IMR-90 (cell line): ENCODE results near the gene CAP2.

Experiments used
- CEBPB ChIP-seq: IDR thresholded peaks from 2 replicates; pipeline ENCODE4 v1.6.1; 2012; ENCODE audit warnings: low read depth, low read length, improper control_type of control experiment
- MAFK ChIP-seq: IDR thresholded peaks from 2 replicates; pipeline ENCODE4 v1.6.1; 2012; ENCODE audit warnings: low read depth, low read length, improper control_type of control experiment
- MAZ ChIP-seq: IDR thresholded peaks from 2 replicates; pipeline ENCODE4 v1.6.1; 2012; ENCODE audit warnings: low read depth, mild to moderate bottlenecking, low read length, improper control_type of control experiment, moderate library complexity, borderline replicate concordance
- MXI1 ChIP-seq: IDR thresholded peaks from 2 replicates; pipeline ENCODE4 v1.6.1; 2012; ENCODE audit warnings: low read depth, mild to moderate bottlenecking, low read length, moderate library complexity, borderline replicate concordance
- NFE2L2 ChIP-seq: fragments of 150-350 bp; IDR thresholded peaks from 2 replicates; pipeline ENCODE4 v1.6.1; 2016; ENCODE audit warnings: low read depth, mild to moderate bottlenecking, low read length
- POLR2A ChIP-seq: IDR thresholded peaks from 2 replicates; pipeline ENCODE4 v1.6.1; 2012; ENCODE audit warnings: mild to moderate bottlenecking, low read depth, low read length
- RCOR1 ChIP-seq: IDR thresholded peaks from 2 replicates; pipeline ENCODE4 v1.6.1; 2012; ENCODE audit warnings: mild to moderate bottlenecking, low read length, improper control_type of control experiment; ENCODE audit not compliant: insufficient replicate concordance
- RFX5 ChIP-seq: IDR thresholded peaks from 2 replicates; pipeline ENCODE4 v1.8.0; 2012; ENCODE audit warnings: low read depth, mild to moderate bottlenecking, low read length, moderate library complexity
- SMC3 ChIP-seq: fragments of 150-350 bp; IDR thresholded peaks from 2 replicates; pipeline ENCODE4 v1.6.1; 2016; ENCODE audit warnings: low read depth, mild to moderate bottlenecking, antibody characterized with exemption, low read length, moderate library complexity
- TF ChIP-seq, protein P1 (sequence below): conservative IDR thresholded peaks from 2 replicates; pipeline ENCODE4 v1.5.1; 2012; ENCODE audit warnings: mild to moderate bottlenecking, low read depth, low read length, improper control_type of control experiment
- TF ChIP-seq, protein P2 (sequence below): fragments of 150-350 bp; IDR thresholded peaks from 2 replicates; pipeline ENCODE4 v1.6.1; 2016; ENCODE audit warnings: low read depth, mild to moderate bottlenecking, low read length, moderate library complexity, borderline replicate concordance

GRCh38 chr6:17442196-17442595 is 48.8 kb downstream of the CAP2 start:
- TF ChIP-seq, protein P1, sequence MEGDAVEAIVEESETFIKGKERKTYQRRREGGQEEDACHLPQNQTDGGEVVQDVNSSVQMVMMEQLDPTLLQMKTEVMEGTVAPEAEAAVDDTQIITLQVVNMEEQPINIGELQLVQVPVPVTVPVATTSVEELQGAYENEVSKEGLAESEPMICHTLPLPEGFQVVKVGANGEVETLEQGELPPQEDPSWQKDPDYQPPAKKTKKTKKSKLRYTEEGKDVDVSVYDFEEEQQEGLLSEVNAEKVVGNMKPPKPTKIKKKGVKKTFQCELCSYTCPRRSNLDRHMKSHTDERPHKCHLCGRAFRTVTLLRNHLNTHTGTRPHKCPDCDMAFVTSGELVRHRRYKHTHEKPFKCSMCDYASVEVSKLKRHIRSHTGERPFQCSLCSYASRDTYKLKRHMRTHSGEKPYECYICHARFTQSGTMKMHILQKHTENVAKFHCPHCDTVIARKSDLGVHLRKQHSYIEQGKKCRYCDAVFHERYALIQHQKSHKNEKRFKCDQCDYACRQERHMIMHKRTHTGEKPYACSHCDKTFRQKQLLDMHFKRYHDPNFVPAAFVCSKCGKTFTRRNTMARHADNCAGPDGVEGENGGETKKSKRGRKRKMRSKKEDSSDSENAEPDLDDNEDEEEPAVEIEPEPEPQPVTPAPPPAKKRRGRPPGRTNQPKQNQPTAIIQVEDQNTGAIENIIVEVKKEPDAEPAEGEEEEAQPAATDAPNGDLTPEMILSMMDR = no peak
- TF ChIP-seq CEBPB = no peak
- no peak for TF ChIP-seq RCOR1
- TF ChIP-seq, protein P2, sequence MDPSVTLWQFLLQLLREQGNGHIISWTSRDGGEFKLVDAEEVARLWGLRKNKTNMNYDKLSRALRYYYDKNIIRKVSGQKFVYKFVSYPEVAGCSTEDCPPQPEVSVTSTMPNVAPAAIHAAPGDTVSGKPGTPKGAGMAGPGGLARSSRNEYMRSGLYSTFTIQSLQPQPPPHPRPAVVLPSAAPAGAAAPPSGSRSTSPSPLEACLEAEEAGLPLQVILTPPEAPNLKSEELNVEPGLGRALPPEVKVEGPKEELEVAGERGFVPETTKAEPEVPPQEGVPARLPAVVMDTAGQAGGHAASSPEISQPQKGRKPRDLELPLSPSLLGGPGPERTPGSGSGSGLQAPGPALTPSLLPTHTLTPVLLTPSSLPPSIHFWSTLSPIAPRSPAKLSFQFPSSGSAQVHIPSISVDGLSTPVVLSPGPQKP = no peak
- no peak for TF ChIP-seq POLR2A
- TF ChIP-seq MAFK = peak; percentile 88
- TF ChIP-seq MXI1 = no peak
- no peak for TF ChIP-seq NFE2L2
- TF ChIP-seq SMC3 = no peak
- TF ChIP-seq MAZ = no peak
- TF ChIP-seq RFX5 = no peak
